Femur (tissue), 1 donor: ENCODE results near the gene UBXN11.
A peak's percentile ranks its signal among the peaks of the same experiment; 100 is the strongest.
"Not testable (repeated sequence)": the region's sequence is repeated elsewhere in the genome, so short reads cannot be mapped to it uniquely, and the experiment has no call there.

Source experiments
- DNase-seq: peaks from one replicate; pipeline ENCODE4 v3.0.0-alpha.2; 2017

UBXN11 gene

DNA sequence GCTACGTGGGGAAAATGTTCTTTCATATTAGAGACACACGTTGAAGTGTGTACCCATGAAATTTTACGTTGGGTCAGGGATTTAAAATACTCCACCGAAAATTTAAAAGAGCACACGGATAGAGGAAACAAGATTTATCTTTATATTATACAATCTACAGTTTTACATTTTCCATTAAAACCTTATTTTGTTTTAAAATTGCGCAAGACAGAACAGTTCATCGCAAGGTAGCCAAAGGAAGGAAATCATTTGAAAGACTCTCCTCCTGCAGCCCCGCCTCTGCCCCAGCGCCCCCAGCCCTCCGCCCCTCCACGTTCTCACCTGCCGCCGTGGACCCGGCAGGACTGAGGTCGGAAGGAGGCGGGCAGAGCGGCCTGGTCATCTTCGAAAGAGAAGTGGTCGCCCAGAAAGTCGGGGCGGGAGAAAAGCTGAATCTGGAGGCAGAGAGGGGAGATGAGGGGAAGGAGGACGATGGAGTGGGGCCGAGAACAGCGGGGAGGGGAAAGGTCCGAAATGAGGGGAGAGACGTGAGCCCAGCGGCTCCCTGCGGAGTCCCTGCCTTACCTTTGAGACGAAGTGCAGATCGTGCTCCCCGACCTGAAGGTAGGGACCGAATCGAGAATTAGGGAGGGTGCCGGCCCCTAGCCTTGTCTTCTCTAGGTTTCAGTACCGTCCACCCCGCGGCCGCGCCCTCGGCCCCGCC lies 29.5 kb upstream of the UBXN11 start:
- peak; percentile 55 for DNase-seq

- not testable (repeated sequence) for DNase-seq
These were observed 26.9 kb upstream of the UBXN11 start for GRCh38 chr1:26333312-26333711.

- no peak for DNase-seq
These were observed 23.8 kb upstream of the UBXN11 start for GRCh38 chr1:26330276-26330675.

GRCh38 chr1:26329380-26329779 lies 22.9 kb upstream of the UBXN11 start:
- not testable (repeated sequence) for DNase-seq

DNA sequence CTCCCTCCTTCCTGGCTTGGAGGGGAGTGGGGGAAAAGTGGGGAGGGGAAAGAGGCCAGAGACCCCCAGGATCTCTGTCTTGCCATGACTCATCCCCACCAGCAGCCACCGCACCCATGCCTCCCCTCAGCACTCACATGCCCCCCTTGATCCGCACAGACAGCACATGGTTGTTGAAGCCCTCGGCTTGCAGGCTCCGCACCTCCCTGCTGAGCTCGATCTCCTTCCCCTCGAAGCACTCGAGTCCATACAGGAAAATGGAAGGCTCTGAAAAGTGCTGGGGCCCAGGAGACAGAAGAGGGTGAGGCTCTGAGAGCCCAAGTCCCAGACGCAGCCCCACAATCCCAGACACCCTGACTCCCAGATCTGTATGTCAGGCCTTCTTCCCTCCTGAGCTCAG lies 22.2 kb upstream of the UBXN11 start:
- DNase-seq: no peak

GRCh38 chr1:26327956-26328362 lies 21.5 kb upstream of the UBXN11 start:
- DNase-seq: no peak

GRCh38 chr1:26324550-26324949 lies 18.1 kb upstream of the UBXN11 start:
- no peak for DNase-seq

DNA sequence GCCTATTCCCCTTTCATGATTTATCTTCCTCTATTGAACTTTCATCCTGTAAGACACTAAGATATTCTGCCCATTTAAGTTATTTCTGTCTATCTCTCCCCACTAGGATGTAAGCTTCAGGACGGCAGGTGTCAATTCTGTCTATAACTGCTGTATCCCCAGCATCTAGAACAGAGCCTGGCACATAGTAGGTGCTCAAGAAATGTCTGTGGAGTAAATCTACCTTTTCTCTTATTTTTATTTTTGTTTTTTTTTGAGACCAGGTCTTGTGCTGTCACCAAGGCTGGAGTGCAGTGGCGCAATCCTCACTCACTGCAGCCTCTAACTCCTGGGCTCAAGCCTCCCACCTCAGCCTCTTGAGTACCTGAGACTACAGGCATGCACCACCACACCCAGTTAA lies 16.9 kb upstream of the UBXN11 start:
- no peak for DNase-seq

DNA sequence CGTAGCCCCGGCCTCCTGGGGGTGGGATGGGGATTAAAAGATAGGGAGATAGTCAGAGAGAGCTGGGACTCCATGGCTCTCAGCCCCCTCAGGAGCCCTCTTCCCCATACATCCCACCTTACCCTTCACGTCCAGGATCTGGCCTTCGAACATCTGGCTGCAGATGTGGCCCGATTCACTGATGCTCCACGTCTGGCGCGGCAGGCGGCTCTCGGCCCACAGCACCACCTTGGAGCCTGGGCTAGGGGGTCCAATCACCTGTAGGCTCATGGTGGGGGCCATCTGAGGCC lies 15.6 kb upstream of the UBXN11 start:
- no peak for DNase-seq

DNA sequence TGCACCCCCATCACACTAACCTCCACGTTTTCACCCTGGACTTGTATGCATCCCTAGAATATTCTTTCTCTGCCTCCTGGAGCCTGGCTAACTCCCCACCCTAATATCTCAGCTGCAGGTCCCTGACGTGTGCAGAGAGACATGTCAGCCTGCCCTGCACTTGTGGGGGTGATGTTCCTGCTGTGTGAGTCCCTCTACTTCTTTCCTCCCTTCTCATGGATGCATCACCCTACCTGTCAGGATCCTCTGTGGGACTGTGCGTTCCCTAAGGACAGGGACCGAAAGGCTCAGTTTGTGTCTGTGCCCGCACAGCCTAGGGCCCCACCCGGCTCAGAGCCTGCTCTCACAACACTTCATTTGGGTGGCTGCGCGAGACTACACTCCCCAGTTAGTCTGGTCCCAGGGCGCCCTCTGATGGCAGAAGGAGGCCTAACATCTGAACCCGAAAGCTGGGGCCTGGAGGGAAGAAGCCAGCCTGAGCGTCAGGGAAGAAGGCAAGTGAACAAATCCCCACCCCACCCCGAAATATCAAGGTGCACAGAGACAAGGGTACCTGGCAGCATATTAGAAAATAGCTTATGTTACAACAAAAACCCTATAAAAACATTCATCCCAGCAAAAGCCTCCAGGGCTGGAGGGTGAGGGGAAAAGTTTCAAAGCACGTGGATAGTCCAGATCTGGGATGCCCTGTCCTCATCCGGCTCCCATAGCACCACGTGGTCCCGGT lies 15.0 kb upstream of the UBXN11 start:
- peak; percentile 94 for DNase-seq

GRCh38 chr1:26320896-26321295 lies 14.5 kb upstream of the UBXN11 start:
- no peak for DNase-seq

DNA sequence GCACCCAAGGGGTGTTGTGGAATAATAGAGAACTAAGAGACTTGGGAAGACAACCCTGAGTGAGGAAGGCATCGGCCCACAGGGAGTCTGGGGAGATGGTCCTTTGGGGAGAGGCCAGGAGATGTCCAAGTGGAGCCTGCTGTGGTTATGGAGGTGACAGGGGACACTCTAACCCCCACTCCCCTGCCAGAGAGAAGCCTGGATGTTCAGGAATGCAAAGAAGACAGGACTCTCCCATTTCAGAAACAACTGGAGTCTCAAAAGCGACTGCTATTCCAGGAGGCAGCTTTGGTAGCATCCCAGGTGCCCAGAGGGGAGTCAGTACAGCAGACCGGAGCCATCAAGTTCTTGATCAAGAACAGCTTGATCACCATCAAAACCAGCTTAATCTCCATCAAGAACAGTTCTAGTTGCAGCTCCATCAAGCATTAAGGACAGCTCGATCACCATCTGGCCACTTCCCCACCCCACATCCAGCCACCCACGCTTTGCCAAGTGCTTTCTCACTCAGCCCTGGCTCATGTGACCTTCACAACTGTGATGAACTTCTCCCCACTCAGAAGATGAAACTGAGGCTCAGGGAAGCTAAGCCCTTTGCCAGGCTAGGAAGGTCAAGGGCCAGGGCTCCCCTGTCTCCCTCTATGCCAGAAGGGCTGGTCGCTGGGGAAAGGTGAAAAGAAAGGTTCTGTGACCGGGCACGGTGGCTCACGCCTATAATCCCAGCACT lies 12.1 kb upstream of the UBXN11 start:
- DNase-seq: no peak

DNA sequence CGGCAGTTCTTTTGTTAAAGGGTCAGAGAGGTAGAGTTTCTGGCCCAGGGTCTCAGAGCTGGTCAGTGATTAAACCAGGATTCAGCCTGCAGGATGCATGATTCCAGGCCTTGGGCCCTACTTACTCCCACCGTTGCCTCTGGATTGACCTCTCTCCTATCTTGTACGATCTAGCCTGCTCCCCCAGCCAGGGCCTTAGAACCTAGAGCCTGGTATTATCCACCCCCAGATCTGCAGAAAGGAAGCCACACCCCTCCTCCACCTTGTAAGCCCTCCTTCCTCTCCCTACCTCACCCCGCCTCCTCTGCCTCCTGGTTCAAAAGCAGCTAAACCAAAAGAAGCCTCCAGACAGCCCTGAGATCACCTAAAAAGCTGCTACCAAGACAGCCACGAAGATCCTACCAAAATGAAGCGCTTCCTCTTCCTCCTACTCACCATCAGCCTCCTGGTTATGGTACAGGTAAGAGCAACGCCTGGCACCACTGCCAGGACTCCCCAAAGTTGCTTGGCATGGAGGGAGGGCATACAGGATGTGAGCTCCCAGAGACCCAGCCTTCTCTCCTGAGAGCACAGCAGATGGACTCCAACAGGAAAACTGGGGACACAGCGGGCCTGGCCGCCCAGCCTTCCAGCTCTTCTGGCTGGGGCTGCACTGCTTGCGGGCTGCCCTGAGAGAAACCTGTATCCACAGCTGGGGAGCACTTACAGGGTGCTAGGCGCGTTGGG lies 11.3 kb upstream of the UBXN11 start, which contains the start of gene CD52:
Gene CD52 (plus strand): TSS at position 347 of the 726 bp plus-strand sequence. CDS start 60 bp downstream, at position 407.
- no peak for DNase-seq

- no peak for DNase-seq
These were observed 10.7 kb upstream of the UBXN11 start for GRCh38 chr1:26317146-26317545.

DNA sequence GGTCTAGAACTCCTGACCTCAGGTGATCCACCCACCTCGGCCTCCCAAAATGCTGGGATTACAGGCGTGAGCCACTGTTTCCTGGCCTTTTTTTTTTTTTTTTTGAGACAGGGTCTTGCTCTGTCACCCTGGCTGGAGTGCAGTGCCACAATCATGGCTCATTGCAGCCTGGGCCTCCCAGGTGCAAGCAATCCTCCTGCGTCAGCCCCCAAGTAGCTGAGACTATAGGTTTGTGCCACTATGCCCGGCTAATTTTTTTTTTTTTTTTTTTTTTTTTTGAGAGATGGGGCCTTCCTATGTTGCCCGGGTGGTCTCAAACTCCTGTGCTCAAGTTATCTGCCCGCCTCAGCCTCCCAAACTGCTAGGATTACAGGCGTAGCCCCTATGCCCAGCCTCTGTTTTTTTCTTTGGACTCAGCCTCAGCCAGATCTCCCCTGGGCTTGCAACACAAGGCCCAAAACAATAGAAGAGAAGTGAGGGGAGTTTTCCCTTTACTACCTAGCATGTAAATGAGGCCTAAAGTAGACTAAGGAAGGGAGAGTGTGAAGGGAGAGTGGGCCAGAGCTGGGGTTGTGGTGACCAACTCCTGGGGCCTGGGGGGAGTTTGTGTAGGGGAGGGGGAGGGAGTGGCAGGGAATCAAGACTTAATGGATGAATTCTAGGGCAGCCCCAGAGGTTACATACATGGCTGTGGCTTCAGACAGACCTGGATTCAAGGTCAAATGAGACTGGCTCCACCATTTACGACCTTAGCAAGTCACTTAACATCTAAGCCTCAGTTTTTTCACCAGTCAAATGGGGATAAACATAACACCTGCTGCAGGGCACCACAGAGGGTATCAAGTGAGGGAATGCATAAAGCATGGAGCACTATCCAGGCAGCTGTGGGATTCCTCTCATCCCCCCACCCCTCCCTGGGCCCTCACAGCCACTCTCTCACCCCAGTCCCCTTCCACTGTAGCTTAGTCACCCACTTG lies 9.7 kb upstream of the UBXN11 start:
- no peak for DNase-seq

DNA sequence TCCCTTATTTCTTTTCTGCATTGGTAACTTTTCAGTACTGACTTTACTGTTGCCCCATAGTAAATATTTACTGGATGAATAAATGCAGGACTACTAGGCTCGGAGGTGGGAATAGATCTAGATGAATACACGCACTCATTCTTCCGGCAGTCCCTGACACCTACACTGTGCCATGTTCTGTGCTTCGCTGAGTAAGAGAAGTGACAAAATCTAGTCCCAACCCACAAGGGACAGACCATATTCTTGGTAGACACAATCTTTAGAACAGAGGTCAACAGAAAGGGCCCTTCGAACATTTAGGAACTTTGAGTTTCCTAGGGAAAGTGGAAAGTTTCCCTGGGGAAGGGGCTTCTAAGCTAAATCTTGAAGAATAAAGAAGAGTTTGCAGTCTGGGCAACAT lies 8.1 kb upstream of the UBXN11 start:
- no peak for DNase-seq

GRCh38 chr1:26307966-26308899 lies 1.8 kb upstream of the UBXN11 start:
- not testable (repeated sequence) for DNase-seq

DNA sequence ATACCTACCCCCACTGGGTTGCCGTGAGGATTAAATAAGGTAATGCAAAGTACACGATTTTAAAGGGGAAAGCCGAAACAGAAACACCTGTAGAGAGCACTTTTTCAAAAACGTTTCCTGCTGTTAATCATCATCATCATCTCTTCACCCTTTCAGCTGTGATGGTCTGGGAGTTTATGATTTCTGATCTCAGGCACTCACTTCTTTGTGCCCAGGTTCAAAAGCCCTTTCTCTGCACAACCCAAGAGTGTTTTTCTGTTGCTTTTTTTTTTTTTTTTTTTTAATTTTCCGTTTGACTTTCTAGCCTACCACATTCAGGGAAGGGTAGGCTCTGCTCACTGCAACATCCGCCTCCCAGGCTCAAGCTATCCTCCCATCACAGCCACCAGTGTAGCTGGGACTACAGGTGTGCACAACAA lies 936 bp upstream of the UBXN11 start:
- DNase-seq: no peak

DNA sequence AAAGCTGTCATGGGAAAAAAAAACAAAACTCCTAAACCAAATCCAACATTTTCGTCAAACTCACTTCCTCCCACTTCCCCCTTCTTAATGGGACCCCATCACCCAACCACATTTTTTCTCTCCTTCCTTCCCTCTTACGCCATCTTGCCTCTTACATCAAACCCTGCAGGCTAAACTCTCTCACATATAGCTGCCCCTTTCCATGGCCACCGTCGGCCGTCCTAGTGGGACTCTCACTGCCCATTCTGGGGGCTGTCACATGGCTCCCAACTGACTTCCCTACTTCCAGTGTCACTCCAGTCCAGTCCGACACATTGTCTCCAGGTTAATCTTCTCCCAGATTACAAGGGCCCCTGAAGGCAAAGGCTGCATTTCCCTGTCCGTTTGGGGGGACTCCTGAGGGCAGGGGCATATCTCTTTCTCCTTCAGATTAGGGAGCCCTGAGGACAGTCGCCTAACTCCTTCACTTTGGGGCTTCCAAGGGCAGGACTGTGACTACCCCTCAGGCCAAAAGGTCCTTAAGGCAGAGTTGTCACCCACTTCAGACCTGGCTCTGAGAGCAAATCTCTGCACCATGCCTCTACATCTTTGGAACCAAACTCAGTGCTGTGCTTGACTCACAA lies 658 bp downstream of the UBXN11 start:
- no peak for DNase-seq

GRCh38 chr1:26302733-26303405 lies 3.6 kb downstream of the UBXN11 start:
- DNase-seq: no peak
